ENCODE results near the gene MARCKS. TPM values are rescaled to one million over a fixed set of nuclear protein-coding genes. Genes with fewer than 3 reads are reported as not detected.

MARCKS gene, protein sequence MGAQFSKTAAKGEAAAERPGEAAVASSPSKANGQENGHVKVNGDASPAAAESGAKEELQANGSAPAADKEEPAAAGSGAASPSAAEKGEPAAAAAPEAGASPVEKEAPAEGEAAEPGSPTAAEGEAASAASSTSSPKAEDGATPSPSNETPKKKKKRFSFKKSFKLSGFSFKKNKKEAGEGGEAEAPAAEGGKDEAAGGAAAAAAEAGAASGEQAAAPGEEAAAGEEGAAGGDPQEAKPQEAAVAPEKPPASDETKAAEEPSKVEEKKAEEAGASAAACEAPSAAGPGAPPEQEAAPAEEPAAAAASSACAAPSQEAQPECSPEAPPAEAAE
- total RNA-seq (2014; rRNA removed): 95.0 and 98.7 TPM in 2 replicates
- polyA plus RNA-seq (2012): 85.7 TPM

DNA sequence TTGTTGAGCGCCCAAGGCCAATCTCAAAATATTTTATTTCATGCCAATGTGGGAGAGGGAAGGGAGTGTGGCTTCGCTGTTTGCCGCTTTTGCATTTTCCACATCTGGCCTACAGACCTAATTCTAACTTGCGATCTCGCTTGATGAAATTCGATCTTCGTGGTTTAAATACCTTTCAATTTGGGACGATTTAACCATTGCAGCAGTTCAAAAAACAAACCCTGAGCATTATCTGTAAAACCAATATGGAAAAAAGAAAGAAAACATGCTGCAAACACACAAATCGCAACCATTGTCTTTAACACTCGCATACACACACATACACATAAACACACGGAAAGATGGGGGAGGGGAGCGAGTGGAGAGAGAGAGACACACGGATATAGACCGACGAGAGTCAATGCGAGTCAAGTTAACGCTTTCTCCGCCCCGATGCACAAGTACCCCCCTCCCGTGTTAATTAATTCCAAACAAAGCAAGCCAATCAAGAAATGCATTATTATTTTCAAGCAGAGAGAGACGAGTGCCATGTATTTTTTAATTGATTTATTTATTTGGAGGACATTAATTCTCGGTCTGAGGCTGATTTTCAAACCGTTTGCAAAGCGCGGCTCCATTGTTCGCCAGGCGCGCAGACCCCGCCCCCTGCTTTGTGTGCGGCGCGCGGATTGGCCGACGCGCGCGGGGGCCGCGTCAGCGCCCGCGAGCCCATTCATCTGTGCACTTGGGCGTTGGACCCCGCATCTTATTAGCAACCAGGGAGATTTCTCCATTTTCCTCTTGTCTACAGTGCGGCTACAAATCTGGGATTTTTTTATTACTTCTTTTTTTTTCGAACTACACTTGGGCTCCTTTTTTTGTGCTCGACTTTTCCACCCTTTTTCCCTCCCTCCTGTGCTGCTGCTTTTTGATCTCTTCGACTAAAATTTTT, at the start of gene MARCKS:
Gene MARCKS, plus strand, starts transcription at position 721 of the 931 bp plus-strand sequence. CDS start 401 bp downstream, outside the sequence.
- DNase-seq (ENCODE audit: low read depth): peak; percentile 90

DNA sequence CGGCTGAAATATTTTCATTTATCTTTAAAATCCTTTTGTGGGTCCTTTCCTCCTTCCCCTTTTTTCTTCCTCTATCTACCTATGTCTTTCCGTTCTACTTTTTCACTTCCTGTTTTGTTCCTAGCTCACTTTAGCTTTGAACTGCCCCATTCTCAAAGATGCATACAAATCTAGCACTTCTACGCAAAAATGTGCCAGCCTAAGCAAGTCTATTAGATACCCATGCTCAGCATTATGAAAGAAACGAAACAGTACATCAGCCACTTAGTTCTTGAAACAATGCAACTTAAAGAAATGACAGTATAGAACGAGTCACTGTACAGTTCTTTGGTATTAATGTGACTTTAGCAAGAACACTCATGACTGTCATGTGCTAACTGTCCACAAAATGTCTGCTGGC, 47.3 kb upstream of the MARCKS start:
- DNase-seq (ENCODE audit: low read depth): no peak

DNA sequence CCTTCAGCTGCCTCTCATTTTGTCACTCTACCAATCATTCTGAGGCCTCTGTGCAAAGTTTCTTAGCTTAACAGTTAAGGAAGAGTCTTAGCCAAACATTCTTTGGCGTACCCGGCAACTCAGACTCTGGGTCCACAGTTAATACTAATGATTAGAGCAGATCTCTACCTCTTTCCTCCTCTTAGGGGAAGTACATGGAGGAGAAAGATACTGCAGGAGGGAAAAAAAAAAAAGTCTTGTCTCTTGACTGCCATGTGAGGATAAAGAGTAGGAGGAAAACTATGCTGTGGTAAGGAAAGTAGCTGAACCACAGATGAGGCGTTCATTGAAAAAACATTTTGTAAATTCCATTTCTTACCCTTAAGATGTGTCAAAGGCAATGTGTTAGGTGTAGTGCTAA, 44.0 kb upstream of the MARCKS start:
- peak; percentile 84 for DNase-seq (ENCODE audit: low read depth)

DNA sequence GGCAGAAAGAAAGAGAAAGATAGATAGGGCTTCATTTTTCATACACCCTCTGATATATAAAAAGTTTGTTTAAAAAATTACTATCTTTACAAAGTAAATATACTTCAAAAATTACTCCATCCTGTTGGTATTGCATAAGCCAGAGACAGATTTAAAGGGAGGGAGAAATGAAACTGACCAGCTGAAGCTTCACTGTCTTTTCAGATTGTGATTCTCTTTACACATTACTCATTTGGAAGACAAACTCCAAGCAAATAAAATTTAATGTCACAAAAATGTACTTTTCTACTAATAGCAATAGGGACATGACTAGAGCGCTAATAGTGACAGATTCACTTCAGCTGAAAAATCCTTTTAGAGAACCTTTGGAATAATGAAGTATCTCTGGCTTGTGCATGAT, 38.6 kb upstream of the MARCKS start:
- no peak for DNase-seq (ENCODE audit: low read depth)

DNA sequence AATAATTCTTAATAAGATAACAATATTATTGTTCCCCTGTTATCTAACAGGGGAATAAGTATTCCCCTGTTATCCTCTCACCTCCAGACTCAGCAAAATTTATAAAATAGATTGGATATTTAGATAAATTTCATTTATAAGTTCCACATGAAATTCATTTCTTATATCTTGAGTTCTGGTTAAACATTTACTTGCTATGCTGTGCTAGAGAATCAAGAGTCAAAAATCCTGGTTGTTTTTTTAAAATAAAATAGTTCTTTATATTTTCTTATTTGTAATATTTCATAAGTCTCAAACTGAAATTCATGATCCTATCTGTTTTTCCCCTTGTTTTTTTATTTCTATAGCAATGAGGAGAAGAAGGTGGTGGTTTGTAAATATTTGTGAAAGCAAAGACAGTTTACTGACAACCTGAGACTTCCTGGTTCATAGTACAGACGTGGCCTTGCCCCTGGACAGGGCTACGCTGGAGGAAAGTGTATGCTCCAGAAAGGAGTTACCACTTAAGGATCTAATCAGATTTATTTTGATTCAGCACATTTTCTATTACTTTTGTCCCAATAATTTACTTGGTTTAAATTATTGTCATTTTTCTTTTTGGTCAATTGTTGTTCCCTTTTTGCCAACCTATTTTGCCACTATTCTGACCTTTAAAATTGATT, 37.8 kb upstream of the MARCKS start:
- no peak for DNase-seq (ENCODE audit: low read depth)

DNA sequence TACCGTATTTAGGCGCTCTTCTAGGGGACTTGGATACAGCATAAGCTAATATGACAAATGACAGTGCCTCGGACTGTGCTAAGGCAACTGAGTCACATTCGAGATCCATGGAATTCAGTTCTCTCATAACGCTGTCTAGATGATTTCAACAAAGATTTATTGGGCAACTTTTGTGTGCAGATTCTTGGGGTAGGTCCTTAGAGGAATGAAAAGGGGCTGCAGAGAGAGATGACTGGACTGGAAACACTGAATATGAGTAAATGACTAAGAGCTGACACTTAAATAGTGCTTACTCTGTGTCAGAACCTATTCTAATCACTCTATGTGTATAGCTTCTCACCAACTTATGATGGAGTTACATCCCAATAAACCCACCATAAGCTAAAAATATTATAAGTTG, 36.4 kb upstream of the MARCKS start:
- DNase-seq (ENCODE audit: low read depth): no peak

DNA sequence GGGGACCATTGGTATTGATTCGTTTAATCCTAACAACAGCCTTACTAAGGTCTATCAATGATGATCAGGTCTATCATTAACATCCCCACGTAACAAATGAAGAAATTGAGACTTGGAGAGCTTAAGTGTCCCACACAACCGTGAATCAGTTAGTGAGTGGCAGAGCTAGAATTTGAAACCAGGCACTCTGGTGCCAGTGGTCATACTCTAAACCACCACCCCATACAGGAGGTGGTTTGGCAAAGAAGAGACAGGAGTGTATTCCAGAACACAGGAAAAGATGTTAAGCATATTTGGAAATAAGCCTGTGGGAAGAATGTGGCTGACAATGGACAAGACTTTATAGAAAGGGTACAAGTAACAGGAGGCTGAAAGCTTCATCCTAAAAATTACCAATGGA, 35.7 kb upstream of the MARCKS start:
- DNase-seq (ENCODE audit: low read depth): no peak

DNA sequence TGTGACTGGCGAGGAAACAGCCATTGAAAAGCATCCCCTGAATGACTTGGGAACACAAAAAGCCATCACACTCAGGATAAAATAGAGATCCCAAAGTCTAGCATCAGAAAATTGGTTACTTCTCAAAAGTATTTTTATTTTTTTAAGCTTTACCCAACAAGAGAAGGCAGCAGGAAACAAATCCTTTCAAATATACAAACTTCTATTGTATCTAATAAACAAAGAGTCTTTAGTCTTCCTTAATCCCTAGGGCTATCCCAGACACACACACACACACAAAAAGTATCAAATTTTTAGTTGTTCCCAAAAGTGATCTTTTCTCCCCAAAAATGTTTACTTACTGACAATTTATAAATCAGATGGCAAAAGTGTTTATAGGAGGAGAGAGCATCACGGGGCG, 33.2 kb upstream of the MARCKS start:
- DNase-seq (ENCODE audit: low read depth): no peak

DNA sequence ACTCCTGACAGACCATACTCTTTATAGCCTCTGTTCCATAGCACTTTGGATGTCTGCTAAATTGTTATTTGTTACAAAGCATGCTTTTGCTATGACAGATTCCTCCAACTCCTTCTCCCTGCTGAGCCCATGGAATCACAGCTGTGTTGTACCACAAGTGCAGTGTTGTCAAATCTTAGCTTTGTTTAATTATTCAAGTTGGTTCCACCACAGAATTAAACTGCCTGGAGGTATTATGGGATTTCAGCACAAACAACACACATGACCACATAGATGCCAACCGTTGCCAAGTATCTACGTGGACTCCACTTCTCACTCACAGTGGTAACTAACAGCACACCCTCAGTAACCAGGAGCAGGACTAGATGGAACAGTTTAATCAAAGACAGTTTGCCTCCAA, 32.7 kb upstream of the MARCKS start:
- DNase-seq (ENCODE audit: low read depth): no peak

DNA sequence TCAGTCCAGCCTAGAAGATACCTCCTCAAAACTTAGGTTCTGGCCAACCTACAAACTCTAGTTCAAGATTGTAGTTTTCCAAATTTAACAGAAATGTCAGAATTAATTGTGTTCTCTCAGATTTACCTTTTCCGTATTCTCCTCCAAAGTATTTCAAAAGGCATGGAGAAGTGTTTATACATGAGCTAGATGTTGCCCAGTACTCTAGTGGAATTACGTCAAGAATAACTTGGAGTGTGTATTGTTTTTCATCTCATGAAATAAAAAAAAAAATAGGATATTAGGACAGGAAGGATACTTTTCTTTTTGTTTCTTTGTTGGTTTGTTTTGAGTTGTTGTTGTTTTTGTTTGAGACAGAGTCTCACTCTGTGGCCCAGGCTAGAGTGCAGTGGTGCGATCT, 32.3 kb upstream of the MARCKS start:
- DNase-seq (ENCODE audit: low read depth): no peak

DNA sequence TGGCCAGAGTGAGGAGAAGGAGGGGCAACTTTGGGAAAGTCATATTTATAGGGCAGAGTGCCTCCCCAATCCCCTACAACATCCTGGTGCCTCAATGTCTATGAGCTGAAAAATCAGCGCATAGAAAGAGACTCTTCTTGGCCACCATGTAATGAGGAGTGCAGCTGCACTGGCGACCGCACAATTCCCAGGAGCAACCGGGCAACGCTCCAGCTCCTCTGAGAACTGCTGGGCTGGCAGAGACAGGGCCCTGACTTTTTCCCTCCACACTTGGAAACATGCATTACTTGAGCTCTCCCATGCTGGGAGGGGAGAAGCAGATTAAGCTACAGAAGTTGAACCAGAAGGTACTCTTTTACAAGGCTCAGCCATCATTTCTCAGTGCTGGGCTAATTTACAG, 31.4 kb upstream of the MARCKS start:
- DNase-seq (ENCODE audit: low read depth): peak; percentile 76

DNA sequence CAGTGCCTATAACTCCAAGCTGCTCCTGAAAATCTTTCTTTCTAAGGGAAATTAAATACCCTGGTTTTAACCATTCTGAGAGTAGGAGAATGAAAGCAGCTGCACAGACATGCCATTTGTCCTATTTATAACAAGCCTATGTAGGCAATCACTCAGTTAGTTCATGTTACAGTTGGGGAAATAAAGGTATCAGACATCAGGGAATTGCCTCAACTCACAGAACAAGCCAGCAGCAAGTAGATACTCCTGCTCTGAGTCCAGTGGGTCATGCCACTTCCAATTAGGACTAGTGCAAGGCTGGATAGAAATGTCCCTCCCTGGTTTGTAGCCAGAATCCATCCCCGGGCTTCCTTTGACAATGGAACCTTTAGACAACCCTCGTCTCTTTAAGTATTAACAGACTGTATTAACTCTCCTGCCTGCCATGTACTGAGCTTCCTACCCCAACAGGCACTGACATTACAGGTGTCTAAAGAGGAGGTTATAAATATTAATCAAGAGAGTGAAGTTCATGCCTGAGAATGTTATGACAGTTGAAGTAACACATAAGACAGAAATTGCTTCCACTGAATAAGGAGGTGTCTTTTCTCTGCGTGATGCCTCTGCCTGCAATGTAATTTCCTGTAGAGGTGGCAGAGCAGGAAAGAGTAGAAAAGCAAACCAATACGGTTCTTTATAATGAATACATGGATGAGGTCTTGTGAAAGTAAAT, 28.0 kb upstream of the MARCKS start:
- DNase-seq (ENCODE audit: low read depth): no peak

DNA sequence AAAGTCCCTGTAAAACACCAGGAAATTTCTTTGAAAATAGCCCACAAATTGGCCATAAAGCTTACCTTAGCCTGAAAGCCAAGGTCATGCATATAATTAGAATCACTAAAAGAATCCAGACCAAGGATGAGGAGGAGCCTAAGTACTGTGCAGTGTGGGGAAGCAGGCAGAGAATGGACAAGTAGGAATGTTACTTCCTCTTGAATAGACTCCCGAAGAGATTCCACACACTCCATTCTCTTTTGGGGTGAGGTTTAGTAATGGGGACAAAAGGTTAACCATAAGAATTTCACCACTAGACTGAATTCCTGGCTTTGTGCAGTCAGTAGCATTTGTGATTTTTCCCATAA, 27.5 kb upstream of the MARCKS start:
- peak; percentile 65 for DNase-seq (ENCODE audit: low read depth)

DNA sequence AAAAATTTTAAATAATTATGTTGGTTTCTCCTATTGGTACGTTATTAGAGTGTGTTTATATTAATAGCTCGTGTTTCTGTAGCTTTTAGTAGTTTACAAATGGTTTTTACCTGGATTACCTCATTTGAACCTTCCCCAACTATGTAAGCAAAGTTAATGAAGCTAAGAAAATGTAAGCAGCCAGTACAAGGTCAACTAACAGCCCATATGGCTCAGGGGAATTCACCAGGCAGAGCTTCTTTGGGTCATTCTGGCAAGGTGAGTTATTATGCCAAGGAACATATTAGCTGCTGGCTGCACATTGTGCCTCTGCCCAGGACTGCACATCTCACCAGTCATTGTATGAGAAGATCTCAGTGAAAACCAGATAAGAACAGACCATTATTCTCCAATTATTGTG, 27.0 kb upstream of the MARCKS start:
- no peak for DNase-seq (ENCODE audit: low read depth)

DNA sequence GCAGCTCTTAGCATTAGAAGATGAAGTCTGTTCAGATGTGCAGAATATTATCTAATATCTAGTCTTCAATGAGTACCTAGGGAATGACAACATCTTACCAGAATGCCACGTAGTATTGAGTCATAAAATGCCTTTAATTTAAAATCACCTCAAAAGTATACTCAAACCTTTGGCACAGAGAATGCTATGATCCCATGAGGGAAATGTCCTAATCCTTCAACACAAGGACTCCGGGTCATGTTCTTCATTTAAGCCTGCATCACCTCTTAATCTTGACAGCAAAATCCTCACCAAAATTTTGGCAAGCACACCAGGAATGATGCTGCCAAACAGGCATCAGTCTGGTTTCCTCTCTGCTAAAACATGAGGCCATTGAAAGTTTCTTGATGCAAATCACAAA, 23.6 kb upstream of the MARCKS start:
- DNase-seq (ENCODE audit: low read depth): peak; percentile 48

DNA sequence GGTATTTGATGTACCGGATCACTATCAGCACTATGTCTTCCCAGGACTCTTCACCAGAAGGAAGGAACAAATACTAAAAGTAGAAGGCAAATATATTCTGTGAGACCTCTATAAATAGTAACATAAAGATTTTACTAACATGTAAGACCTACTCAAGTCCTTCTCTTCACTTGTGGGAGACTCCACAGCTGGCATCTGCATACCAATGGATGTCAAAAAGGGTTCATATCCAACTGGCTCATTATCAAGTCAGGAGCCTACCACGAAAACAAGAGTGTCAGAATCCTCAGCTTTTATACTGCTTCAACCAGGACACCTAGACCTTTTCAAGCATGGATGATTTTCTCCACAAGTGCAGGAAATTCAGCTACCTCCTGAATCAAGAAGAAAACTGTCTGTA, 20.0 kb upstream of the MARCKS start:
- no peak for DNase-seq (ENCODE audit: low read depth)

DNA sequence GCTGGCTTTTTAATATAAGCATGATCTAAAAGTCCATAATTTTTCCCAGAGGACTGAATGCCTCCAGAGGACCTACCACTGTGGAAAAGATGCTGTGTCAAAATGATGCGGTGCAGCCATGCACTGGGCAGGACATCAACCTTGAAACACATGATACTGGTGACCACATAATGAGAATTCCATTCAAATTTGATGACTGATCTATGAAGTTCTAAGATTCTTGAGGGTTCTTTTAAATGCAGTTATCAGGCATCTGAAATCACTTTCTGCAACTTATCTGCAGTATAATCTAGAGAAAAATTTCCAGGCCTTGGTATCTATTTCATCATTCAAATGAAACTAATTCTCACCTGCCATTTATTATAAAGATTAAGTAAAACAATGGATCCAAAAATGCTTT, 15.0 kb upstream of the MARCKS start:
- DNase-seq (ENCODE audit: low read depth): peak; percentile 56

DNA sequence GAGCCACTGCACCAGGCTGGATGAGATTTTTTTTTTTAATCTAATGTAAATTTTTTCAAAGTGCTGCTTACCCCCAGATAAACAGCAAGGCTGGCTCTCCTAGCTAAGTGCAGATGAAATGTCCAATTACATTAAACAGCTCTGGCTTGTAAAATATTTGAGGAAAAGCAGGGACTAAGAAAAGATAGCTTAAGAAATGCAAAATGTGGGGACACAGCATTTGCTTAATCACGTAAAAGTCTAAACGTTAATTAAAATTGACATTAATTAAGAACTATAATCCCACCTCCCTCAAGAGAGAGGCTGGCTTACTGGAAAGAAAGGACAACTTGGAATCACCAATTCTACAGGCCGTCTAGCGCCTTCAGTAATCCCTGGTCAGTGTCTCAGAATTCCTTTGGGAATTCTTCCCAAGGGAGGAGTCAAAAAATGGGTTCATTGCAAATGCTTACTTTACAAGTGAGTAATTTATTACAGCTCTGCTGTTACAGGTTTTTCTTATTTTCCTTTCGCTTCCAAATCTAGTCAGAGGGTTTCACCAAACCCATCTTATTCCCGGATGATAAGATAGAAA, 13.6 kb upstream of the MARCKS start:
- DNase-seq (ENCODE audit: low read depth): no peak

DNA sequence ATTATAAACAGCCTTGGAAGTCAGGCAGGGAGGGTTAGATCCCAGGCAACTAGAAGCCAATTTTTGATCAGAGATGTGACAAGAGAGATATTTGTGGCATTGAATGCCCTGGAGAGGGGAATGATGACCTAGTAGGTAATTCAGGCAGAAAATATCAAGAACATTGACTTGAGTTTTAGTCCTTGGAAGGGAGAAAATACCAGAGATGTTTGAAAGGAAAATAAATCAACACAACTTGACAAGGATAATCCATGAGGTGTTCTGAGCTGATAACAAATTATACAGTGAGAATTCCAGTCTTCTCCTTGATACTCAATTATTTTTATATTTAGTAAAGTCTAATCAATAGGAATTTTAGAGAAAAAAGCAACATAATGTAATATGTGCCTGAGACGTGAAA, 10.6 kb upstream of the MARCKS start:
- DNase-seq (ENCODE audit: low read depth): no peak

DNA sequence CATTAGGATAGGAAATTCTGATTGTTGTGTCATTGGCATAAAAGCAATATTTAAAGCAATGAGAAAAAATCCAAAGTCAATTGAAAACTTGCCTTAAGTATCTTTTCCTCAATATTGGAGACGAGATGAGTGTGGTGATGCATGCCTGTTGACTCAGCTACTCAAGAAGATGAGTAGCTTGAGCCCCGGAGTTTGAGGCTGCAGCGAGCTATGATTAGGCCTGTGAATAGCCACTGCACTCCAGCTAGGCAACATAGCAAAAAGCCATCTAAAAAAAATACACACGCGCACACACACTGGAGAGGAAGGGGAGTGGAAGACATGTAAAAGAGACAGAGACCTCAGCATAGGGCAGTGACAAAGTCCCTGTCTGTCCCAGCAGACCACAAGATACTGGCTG, 9.7 kb upstream of the MARCKS start:
- no peak for DNase-seq (ENCODE audit: low read depth)

DNA sequence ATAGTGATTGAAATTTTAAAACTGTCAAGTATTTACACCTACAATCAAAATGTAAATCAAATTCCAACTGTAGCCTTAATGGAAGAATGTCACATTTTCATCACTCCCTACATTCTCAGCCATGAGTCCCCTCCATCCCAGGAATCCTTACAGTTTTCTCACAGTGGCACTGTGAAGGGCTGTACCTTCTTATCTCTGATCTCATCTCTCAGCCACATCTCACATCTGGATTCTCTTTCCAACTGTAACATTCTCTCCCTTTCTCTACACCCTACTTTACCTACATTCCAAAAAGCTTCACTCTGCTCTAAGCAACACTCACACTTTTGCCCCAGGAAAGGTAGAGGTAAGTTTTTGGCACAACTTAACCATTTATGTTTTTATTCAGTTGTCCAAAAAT, 8.9 kb upstream of the MARCKS start:
- no peak for DNase-seq (ENCODE audit: low read depth)

Data from LHCN-M2 (cell line).